ENCODE results near the gene RERE. TPM values are rescaled to one million over a fixed set of nuclear protein-coding genes. Genes with fewer than 3 reads are reported as not detected.
A peak's percentile ranks its signal among the peaks of the same experiment; 100 is the strongest.

Gene RERE
- total RNA-seq, 1 donor from 2014 or later: 215 TPM

DNA sequence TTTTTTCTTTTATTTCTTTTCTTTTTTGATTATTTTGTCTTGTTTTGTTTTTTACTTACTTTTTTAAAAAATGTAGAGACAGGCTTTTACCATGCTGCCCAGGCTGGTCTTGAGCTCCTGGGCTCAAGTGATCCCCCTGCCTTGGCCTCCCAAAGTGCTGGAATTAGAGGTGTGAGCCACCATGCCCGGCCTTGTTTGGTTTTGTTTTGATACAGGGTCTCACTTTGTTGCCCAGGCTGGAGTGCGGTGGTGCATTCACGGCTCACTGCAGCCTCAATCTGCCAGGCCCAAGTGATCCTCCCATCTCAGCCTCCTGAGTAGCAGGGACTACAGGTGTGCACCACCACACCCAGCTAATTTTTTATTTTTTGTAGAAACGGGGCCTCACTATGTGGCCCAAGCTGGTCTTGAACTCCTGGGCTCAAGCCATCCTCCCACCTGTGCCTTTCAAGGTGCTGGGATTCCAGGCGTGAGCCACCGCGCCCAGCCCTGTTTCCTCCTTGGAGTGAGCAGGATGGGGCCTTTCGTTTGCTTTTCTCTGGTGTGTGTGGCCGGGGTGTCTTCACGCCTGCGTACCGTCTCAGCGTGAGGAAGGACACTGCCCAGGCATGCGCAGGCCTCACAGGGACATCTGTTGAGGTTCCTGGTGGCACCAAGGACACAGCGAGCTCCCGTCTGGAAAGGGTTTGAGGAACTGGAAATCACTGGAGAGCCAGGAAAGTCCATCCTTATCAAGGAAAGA, 484.0 kb downstream of the RERE start:
- no peak for DNase-seq (ENCODE audit: low spot score)

DNA sequence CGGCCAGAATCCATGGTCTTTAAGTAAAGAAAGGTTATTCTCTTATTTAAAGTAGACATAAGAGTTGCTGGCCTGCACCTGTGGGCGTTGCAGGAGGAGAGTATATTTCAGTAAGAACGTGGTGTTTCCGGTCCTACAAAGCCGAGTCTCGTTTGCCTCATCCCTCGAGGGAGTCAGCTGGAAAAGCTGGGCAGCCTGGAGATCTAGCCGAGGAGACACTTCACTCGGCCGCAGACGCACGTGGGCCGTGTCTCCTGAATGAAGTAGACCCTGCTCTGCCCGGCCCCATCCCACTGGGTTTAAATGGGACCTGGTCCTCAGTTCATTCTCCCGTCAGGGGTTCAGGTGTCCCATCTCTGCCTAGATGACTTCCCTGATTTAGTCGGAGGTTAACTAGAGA, 484.6 kb downstream of the RERE start:
- DNase-seq (ENCODE audit: low spot score): no peak

DNA sequence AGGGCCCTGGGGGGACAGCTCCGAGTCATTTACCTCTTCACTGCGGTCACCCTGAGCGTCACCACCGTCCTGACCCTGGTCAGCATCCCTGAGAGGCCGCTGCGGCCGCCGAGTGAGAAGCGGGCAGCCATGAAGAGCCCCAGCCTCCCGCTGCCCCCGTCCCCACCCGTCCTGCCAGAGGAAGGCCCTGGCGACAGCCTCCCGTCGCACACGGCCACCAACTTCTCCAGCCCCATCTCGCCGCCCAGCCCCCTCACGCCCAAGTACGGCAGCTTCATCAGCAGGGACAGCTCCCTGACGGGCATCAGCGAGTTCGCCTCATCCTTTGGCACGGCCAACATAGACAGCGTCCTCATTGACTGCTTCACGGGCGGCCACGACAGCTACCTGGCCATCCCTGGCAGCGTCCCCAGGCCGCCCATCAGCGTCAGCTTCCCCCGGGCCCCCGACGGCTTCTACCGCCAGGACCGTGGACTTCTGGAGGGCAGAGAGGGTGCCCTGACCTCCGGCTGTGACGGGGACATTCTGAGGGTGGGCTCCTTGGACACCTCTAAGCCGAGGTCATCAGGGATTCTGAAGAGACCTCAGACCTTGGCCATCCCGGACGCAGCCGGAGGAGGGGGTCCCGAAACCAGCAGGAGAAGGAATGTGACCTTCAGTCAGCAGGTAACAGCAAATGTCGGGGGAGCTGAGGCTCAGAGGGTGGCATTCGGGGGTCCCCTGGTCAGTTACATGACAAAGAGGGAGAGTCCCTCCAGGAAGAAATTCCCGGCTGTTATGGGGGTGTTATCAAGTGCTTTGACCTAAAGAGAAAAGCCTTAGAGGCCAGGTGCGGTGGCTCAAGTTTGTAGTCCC, 486.9 kb downstream of the RERE start:
- no peak for DNase-seq (ENCODE audit: low spot score)

DNA sequence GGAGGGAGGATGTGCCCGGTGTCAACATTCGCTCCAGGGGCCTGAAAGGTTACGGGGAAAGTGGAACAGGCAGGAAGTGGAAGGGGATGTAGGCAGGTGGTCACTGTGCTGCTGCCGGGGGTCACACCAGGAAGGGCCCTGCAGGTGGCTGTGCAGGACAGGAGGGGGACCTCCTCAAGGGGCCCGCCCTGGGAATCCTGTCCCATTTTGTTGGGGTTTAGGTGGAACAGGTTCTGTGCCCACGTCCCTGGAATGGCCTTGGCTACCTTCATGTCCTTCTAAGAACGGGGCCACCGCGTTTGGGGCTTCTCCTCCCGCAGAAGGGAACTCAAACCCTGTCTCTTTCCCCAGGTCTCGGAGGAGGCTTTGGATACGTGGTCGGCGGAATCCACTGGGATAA, 487.6 kb downstream of the RERE start:
- no peak for DNase-seq (ENCODE audit: low spot score)

DNA sequence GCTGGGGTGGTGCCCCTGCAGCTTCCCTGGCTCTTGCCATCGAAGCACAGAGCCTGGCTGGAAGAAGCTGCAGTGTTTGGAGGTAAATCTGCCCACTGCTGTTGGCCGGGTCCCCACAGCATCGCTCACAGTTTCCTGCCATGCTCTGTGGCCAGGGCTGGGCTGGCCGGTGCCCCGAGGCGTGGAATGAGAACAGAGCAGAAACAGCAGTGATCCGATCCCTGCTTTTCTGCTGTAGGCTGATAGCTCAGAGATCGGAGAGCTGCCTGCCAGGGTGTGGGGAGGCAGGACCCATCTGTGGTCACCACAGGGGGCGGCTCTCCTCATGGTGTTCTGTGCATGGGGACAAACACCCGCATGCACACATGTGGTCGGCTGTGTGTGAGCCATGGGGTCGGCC, 488.0 kb downstream of the RERE start:
- no peak for DNase-seq (ENCODE audit: low spot score)

DNA sequence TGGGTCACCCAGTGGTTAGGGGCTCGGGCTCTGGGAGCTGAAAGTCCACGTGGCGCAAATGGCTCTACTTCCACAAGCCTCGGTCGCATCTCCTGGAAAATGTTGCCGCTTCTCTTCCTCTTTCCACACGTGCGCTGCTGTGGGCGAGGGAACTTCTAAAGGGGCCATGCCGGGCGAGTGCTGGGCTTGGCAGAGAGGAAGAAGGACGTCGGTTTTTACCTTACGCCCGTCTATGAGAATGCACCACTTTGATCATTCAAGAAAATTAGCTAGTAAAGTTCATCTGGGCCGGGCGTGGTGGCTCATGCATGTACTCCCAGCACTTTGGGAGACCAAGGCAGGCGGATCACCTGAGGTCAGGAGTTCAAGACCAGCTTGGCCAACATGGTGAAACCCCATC, 489.2 kb downstream of the RERE start:
- DNase-seq (ENCODE audit: low spot score): no peak

DNA sequence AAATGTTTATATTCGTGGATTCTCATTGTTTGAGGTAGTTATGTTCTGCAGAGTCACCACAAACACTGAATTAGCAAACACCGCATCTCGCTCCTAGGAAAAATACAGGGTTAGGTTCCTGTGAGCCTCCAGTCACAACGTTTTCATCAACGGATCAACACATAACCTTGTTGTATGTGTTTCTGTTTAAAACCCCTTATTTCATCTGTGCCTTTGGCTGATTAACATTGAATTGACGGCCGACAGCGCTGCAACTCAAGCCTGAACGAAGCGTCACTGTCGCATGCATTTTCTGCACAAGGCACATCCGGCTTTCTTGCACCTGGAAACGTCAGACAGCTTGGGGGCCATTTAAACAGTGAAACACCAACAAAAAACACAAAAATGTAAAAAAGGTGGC, 491.2 kb downstream of the RERE start:
- DNase-seq (ENCODE audit: low spot score): no peak

DNA sequence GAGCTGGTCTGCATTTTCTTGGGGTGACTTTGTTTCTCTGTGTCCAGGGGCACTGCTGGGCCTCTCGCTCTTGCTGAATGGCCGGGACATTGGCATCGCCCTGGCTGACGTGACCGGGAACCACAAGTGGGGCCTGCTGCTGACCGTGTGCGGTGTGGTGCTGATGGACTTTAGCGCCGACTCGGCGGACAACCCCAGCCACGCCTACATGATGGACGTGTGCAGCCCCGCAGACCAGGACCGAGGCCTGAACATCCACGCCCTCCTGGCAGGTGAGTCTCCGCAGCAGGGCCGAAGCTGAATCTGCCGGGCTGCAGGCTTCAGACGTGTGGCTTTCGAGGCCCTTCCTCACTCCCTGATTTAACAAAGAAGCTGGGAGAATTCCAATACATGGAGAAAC, 491.7 kb downstream of the RERE start:
- DNase-seq (ENCODE audit: low spot score): no peak

DNA sequence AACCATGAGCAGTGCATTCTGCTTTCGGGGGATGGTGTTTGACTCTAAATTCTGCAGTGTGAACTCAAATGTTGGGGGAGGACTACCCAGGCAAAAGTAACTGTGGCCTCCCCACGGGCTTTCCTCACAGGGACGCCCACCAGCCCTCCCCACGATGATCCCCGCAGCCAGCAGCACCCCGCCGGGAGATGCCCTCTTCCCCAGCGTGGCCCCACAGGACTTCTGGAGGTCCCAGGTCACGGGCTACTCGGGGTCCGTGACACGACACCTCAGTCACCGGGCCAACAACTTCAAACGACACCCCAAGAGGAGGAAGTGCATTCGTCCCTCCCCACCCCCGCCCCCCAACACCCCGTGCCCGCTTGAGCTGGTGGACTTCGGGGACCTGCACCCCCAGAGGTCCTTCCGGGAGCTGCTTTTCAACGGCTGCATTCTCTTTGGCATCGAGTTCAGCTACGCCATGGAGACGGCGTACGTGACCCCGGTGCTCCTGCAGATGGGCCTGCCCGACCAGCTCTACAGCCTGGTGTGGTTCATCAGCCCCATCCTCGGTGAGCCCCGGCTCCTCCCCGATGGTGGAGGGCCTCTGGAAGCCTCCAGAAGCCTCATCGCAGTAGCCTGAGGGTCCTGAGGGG, 493.1 kb downstream of the RERE start:
- DNase-seq (ENCODE audit: low spot score): no peak

DNA sequence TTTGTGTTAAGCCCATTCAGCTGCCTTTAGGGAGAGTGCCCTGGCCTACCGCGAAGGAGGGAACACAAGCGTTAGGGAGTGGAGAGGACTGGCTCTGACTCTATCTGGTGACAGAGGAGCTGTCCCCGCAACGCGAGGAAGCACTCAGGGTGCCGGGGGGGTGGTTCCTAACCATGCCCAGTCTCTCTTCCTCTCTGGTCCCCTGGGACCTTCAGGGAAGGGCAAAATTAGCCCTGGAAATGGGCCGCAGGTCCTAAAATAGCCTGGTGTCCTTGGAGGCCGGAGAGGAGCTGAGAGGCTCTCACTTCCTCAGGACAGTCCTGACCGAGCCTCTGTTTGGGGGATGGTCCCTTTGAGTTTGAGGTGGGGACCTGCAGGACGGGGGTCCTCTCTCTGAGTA, 493.7 kb downstream of the RERE start:
- DNase-seq (ENCODE audit: low spot score): no peak

DNA sequence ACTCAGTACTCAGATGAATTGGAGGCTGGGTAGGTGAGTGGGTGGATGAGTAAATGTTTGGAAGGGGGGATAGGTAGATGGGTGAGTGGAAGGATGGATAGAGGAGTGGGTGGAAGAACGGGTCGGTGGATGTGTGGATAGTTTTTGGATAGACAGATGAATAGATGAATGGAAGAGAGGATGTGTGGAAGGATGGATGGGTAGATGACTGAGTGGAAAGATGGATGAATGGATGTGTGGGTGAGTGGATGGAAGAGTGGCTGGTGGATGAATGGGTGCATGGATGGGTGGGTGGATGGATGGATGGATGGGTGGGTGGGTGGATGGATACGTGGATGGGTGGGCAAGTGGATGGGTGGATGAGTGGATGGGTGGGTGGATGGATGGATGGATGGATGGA, 495.8 kb downstream of the RERE start:
- no peak for DNase-seq (ENCODE audit: low spot score)

DNA sequence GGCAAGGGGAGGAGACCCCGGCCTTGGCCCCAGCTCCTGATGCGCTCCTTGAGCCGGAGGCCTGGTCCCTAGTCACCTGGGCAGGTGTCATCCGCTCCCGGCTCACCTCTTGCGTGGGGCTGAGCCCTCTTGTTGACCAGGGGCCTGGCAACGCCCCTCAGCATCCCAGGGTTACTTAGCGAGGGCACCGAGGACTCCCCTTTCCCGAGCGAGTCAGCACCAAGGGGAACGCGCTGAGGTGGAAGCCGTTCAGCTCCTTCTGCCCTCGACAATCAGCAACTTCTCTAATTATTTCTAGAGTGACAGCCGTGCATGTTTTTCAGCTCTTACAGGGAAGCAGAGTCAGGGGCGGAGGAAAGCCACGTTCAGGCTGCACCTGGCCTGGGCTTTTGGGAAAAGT, 499.0 kb downstream of the RERE start:
- no peak for DNase-seq (ENCODE audit: low spot score)

DNA sequence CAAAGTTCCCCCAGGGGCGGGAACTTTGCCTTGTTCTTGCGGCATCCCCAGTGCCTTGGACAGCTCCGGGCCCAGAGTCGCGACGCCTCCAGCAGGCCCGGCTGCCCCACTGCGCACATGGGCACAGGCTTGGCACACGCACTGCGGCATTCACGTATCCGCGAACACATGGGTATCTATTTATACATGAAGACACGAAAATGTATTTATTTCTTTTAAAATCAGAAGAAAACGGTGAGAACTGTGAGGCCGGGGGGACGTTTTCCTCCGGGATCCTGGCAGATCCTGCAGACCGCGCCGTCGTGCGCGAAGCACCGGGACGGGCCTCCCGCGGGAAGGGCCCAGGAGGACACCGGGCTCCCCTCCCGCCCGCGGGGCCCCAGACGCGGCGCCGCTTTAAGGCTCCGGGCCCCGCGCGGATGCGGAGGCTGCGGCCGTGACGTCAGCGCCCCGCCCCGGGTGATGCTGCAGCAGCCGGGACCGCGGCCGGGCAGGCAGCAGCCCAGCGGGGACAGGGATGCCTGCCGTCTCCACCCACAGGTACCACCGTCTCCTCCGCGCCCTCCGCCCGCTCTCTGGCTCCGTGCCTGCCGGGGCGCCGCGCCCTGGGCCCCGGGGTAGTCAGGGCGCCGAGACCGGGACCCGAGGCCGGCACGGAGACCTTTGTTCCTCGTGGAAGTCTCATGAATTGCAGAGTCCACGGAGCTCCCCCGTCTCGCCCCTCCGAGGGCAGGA, 499.6 kb downstream of the RERE start, which contains the start of gene SLC45A1:
SLC45A1 (plus strand) TSS at position 468 of the 735 bp plus-strand sequence. CDS start 6,216 bp downstream, outside the sequence.
- peak; percentile 66 for DNase-seq (ENCODE audit: low spot score)

DNA sequence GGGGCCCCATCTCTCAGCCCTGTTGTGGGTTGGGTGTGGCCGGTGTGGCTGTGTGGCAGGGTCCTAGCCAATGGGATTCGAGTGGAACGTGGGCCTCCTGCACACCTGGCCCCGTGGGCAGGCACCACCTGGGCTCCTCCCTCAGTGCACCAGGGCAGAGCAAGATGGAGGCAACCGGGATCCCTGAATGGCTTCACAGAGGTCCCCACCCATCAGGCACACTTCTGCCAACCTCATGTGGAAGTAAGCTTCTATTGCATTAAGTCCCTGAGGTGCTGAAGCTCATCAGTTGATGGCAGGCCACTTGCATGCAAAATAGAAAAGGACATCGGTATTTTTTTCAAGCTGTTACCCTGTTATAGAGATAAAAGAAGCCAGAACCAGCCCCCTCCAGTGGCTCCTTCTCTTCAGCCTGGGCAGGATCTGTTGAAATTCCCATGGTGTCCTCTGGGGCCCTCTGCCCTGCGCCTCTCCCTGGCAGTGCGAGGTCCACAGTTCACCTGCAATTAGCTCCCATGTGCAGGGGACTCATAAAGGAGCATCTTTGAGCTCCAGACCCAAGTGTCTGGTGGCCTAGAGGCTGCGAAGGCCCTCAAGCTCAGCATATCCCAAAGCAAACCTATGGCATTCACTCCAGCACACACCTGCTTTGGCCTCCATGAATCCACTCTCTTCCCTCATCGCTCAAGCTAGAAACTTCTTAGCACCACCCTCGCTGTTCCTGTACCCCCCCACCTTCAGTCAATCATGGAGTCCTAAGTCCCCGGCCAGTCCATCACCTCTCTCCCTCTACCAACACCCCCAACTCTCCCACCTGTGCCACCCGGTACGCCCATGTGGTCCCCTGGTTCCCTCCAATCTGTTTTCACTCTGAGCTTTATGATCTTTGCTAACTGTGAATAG, 501.6 kb downstream of the RERE start:
- DNase-seq (ENCODE audit: low spot score): no peak

DNA sequence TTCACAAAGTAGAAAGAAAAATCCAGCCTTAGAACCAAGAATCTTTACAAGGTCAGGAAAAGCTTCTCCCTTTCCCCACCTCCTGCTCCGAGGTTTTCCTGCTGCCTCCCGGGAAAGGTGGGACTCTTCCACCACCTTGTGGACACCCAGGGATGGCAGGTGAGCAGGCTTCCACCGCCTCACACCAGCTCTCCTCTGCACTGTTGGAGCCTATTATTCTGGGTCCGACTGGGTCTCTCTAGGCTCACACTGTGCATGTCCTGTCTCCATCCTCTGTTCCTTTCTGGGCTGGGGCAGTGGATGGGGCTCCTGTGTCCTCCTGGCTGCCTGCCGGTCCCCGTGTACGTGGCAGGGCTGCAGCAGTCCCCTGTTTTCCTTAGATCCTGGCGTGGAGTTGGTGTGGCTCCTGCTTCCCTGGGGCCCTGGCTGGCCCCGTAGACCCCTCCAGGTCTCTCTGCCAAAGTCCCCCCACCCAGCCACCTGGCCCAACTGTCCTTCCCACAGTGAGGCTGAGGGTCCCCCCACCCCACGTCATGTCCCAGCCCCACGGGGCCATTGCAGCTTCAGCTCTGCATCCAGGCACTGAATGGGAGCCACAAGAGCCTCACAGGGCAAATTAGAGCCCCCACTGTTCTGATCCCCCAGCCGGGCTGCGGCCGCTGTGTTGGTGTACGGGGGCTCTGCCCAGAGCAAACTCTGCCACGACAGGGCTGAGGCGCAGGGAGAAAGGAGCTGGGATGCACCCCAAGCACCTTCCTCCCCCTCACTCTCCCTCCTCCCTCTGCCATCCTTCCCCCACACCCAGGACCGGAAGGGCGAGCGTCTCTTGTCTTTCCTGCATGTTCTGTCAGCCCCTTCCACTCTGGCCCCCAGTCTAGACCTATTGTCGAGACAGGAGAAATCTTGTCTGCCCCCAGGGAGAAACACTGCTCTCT, 502.8 kb downstream of the RERE start:
- DNase-seq (ENCODE audit: low spot score): peak; percentile 85

DNA sequence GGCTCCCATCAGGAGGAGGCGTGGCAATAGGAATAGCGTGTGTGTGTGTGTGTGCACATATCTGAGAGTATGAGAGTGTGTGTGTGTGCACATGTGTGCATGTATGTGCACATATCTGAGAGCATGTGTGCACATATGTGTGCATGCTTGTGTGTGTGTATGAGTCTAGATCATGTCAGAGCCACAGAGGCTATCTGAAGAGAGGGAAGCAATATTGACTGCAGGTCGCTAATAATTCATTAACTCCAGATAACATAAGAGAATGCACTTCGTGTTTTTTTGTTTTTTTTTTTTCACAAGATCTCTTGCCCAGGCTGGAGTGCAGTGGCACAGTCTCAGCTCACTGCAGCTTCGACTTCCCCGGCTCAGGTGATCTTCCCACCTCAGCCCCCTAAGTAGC, 504.2 kb downstream of the RERE start:
- DNase-seq (ENCODE audit: low spot score): no peak

DNA sequence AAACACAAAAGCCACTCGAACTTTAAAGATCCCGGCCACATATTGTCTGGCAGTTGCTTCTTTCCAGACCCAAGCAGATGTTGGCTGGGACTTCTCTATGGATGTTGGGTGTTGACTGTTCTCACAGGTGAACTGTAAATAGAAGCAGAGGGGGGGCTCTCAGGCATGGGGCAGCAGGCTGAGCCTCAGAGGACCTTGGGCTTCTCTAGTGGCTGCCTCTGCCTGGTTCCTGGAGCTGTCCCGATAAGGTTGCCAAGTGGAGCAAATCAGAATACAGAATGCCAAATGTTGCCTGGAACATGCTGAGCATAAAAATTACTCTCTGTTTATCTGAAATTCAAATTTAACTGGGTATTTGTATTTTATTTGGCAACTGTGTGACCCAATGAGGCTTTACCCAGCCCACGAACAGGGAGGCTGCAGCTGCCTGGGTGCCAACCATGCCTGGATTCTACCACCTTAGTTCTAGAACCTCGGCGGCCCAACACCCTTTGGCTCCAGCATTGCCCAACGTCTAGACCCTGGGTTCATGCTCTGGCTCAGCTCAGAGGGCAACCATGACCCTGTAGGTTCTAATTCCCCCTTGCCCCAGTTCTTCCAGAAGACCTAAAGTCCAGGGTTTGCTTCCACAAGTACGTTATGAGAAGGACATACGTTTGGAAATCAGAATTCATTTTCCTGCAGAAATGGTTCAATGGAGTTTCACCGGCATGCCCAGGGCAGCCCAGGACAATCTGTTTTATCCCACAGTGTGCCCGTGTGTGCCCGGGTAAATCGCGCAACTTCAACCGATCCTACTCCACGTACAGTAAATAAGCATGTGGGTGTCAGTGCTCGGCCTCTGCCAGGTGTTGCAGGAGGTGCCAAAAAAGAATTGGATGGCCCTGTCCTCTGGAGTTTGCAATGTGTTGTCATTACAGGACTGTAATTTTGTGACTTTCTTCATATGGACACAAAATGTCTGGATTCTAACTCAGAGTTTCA, 504.9 kb downstream of the RERE start:
- DNase-seq (ENCODE audit: low spot score): no peak

DNA sequence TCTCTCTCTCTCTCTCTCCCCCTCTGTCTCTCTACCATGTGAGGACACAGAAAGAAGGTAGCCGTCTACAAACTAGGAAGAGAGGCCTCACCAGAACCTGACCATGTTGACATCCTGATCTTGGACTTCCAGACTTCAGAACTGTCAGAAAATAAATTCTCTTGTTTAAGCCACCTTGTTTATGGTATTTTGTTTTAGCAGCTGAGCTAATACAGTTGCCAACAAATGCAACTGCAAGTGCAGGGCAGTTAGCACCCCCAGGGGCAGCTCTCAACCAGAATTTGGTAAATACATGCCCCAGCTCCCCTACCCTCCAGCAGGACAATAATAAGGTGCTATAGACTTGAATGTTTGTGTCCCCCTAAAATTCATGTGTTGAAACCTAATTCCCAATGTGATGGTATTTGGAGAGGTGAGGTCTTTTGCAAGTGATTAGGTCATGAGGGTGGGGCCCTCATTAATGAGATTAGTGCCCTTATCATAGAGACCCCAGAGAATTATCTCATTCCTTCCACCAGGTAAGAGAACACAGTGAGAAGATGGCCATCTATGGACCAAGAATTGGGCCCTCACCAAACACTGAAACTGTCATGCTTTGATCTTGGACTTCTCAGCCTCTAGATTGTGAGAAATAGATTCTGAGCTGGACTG, 506.2 kb downstream of the RERE start:
- no peak for DNase-seq (ENCODE audit: low spot score)
